ENCODE measurements around the gene UBE4B. TPM values are rescaled to one million over a fixed set of nuclear protein-coding genes. Genes with fewer than 3 reads are reported as not detected.

The UBE4B gene
- total and polyA plus RNA-seq, 9 of the 15 experiments (the other 6 are each of a cell fraction or from before 2014, with no cell fraction given): 11.7 to 73.7 (median 40.1) TPM

DNA sequence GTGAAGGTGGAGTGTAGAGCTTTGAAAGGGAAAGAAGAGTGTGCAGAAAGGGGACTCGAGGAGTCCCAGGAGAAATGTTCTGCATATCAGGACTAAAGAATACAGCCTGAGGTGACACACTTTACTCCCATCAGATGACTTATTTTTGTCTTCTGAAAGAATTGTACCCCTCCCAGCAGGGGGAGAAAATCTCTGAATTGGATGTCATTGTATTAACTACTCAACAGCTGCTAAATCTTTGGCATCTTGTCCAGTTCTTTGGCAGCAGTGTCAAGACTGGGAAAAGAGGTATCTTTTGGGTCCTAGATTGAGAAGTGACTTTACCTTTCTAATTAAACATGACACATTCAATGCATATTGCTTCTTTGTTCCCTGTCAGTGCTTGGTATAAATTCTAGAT is 18.9 kb downstream of the UBE4B start (continued):
- TF ChIP-seq TGIF2 (CRISPR knock-in tag; IDR thresholded peaks at IDR 0.05) (no peak), IFI16 (CRISPR knock-in tag; IDR thresholded peaks at IDR 0.05) (no peak), THAP7 (CRISPR knock-in tag; IDR thresholded peaks at IDR 0.05) (no peak)

- no peak overlapping the region for H3K4me3 ChIP-seq
- no peak overlapping the region for H3K27ac ChIP-seq (ENCODE audit: extremely low read depth, low read depth, low read length)
- no peak for DNase-seq (ENCODE audit: extremely low read depth in 1 of 4, low spot score in 3 of 4)
- H3K4me2 ChIP-seq (ENCODE audit: insufficient read depth, low read length): no peak overlapping the region
- CTCF ChIA-PET (ENCODE audit: low intra/inter-chr PET ratio): no interaction called here
- H3K9me1 ChIP-seq (ENCODE audit: control insufficient read depth, insufficient read depth, low read length): no peaks in the 10 kb centered on the region
- peaks cover 3 to 9% of the 10 kb centered on the region in 2 experiments; a peak in 4 of 5 replicates for H3K4me1 ChIP-seq (replicated peaks in 1 of 2; ENCODE audit: control insufficient read depth in 2 of 2, insufficient read depth in 2 of 2, low read length in 2 of 2)
- peaks cover 5% of the 10 kb centered on the region for H4K20me1 ChIP-seq (replicated peaks; ENCODE audit: control insufficient read depth, insufficient read depth, low read length)
- H3K9me3 ChIP-seq (replicated peaks; ENCODE audit: control insufficient read depth, insufficient read depth, low read depth, low read length): no peaks in the 10 kb centered on the region
- TF ChIP-seq, protein P1, sequence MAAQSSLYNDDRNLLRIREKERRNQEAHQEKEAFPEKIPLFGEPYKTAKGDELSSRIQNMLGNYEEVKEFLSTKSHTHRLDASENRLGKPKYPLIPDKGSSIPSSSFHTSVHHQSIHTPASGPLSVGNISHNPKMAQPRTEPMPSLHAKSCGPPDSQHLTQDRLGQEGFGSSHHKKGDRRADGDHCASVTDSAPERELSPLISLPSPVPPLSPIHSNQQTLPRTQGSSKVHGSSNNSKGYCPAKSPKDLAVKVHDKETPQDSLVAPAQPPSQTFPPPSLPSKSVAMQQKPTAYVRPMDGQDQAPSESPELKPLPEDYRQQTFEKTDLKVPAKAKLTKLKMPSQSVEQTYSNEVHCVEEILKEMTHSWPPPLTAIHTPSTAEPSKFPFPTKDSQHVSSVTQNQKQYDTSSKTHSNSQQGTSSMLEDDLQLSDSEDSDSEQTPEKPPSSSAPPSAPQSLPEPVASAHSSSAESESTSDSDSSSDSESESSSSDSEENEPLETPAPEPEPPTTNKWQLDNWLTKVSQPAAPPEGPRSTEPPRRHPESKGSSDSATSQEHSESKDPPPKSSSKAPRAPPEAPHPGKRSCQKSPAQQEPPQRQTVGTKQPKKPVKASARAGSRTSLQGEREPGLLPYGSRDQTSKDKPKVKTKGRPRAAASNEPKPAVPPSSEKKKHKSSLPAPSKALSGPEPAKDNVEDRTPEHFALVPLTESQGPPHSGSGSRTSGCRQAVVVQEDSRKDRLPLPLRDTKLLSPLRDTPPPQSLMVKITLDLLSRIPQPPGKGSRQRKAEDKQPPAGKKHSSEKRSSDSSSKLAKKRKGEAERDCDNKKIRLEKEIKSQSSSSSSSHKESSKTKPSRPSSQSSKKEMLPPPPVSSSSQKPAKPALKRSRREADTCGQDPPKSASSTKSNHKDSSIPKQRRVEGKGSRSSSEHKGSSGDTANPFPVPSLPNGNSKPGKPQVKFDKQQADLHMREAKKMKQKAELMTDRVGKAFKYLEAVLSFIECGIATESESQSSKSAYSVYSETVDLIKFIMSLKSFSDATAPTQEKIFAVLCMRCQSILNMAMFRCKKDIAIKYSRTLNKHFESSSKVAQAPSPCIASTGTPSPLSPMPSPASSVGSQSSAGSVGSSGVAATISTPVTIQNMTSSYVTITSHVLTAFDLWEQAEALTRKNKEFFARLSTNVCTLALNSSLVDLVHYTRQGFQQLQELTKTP (IDR thresholded peaks at IDR 0.05; ENCODE audit: low read depth in 1 of 2, partially characterized antibody in 2 of 2): no peak
- TF ChIP-seq KLF16 (IDR thresholded peaks at IDR 0.05) (no peak), XRCC5 (IDR thresholded peaks at IDR 0.05; ENCODE audit: low read depth, low read length) (no peak), SREBF2 (CRISPR knock-in tag; IDR thresholded peaks at IDR 0.05) (no peak), MCM5 (IDR thresholded peaks at IDR 0.05; ENCODE audit: low read depth) (no peak), ZNF57 (CRISPR knock-in tag; IDR thresholded peaks at IDR 0.05) (no peak), ZNF445 (CRISPR knock-in tag; IDR thresholded peaks at IDR 0.05; ENCODE audit: low read depth) (no peak), MYNN (IDR thresholded peaks at IDR 0.05) (no peak), MYNN (CRISPR knock-in tag; IDR thresholded peaks at IDR 0.05) (no peak), RB1 (IDR thresholded peaks at IDR 0.05; ENCODE audit: low read depth) (no peak), ZNF699 (CRISPR knock-in tag; IDR thresholded peaks at IDR 0.05; ENCODE audit: insufficient replicate concordance) (no peak), TEAD1 (CRISPR knock-in tag; IDR thresholded peaks at IDR 0.05) (no peak), XRCC3 (IDR thresholded peaks at IDR 0.05) (no peak), ZNF175 (CRISPR knock-in tag; IDR thresholded peaks at IDR 0.05; ENCODE audit: low read depth) (no peak), GATAD2A (IDR thresholded peaks at IDR 0.05) (no peak)
- TF ChIP-seq, protein P2, sequence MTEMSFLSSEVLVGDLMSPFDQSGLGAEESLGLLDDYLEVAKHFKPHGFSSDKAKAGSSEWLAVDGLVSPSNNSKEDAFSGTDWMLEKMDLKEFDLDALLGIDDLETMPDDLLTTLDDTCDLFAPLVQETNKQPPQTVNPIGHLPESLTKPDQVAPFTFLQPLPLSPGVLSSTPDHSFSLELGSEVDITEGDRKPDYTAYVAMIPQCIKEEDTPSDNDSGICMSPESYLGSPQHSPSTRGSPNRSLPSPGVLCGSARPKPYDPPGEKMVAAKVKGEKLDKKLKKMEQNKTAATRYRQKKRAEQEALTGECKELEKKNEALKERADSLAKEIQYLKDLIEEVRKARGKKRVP (CRISPR knock-in tag; IDR thresholded peaks at IDR 0.05): no peak
- intact Hi-C loops (cut with micrococcal nuclease) (no loop called here), in situ Hi-C loops (cut with MboI) (no loop called here)
- H3K27me3 ChIP-seq (ENCODE audit: control insufficient read depth in 2 of 2, insufficient read depth in 2 of 2, low read length in 2 of 2): no peaks in the 10 kb centered on the region
- H3K36me3 ChIP-seq (ENCODE audit: control insufficient read depth, insufficient read depth, low read length): peaks cover 52% of the 10 kb centered on the region
- H3K79me2 ChIP-seq (ENCODE audit: control insufficient read depth, insufficient read depth, low read length): peaks cover 88% of the 10 kb centered on the region
- H2AFZ ChIP-seq (ENCODE audit: low read depth, low read length): no peak overlapping the region
- BruUV-seq (replicated peaks): no TSS peak
- WGBS (ENCODE audit: insufficient coverage, low coverage, missing lambda C conversion rate): 79% methylated on average over 4 of the region's 4 CpGs
- ATAC-seq: no peak
- no peak overlapping the region for H3K9ac ChIP-seq (ENCODE audit: insufficient read depth in 1 of 2, low read depth in 2 of 2, low read length in 2 of 2)
- POLR2A ChIA-PET: no interaction called here
- FAIRE-seq: no peak
Observed at GRCh38 chr1:10052347-10052746, 19.6 kb downstream of the UBE4B start.

Measured in K562 (cell line).